NOMO-1 treated with DMSO at 0.1 percent for 48 hours (cell line): ENCODE results near the gene NSG2.

Experiments used
- DNase-seq: peaks from one replicate; lab custom pipeline; 2025; ENCODE audit not compliant: unreplicated experiment; lab: John Stamatoyannopoulos, UW

Gene NSG2

GRCh38 chr5:174045470-174046025 lies at the start of gene NSG2:
TSS of gene NSG2 (plus strand) at chr5:174045706. CDS start at chr5:174046756, 1,050 bp downstream.
- DNase-seq: peak; percentile 54

GRCh38 chr5:173997331-173997730 lies 48.2 kb upstream of the NSG2 start:
- DNase-seq: no peak

GRCh38 chr5:173998531-173998930 lies 47.0 kb upstream of the NSG2 start:
- no peak for DNase-seq

- DNase-seq: no peak
These were observed 45.4 kb upstream of the NSG2 start for GRCh38 chr5:174000076-174000475.

- DNase-seq: no peak
These were observed 41.7 kb upstream of the NSG2 start for GRCh38 chr5:174003795-174004194.

GRCh38 chr5:174008922-174009321 lies 36.6 kb upstream of the NSG2 start:
- no peak for DNase-seq

- no peak for DNase-seq
These were observed 35.1 kb upstream of the NSG2 start for GRCh38 chr5:174010365-174010764.

GRCh38 chr5:174011441-174011840 lies 34.1 kb upstream of the NSG2 start:
- DNase-seq: no peak

- DNase-seq: peak; percentile 4
These were observed 25.2 kb upstream of the NSG2 start for GRCh38 chr5:174020069-174020927.

- DNase-seq: no peak
These were observed 24.6 kb upstream of the NSG2 start for GRCh38 chr5:174020928-174021304.

- no peak for DNase-seq
These were observed 23.0 kb upstream of the NSG2 start for GRCh38 chr5:174022384-174023095.

GRCh38 chr5:174030286-174030685 lies 15.2 kb upstream of the NSG2 start:
- DNase-seq: no peak

- no peak for DNase-seq
These were observed 846 bp upstream of the NSG2 start for GRCh38 chr5:174044466-174045254.

GRCh38 chr5:174046558-174046957 lies 1.1 kb downstream of the NSG2 start:
- DNase-seq: no peak

- no peak for DNase-seq
These were observed 2.1 kb downstream of the NSG2 start for GRCh38 chr5:174047472-174048099.

- no peak for DNase-seq
These were observed 7.1 kb downstream of the NSG2 start for GRCh38 chr5:174052636-174053035.

GRCh38 chr5:174053905-174054304 lies 8.4 kb downstream of the NSG2 start:
- DNase-seq: no peak

- DNase-seq: no peak
These were observed 10.8 kb downstream of the NSG2 start for GRCh38 chr5:174056064-174056847.

- peak; percentile 1 for DNase-seq
These were observed 11.7 kb downstream of the NSG2 start for GRCh38 chr5:174057206-174057605.
